Measurements from ENCODE around the gene TMEM143. TPM values are rescaled to one million over a fixed set of nuclear protein-coding genes. Genes with fewer than 3 reads are reported as not detected.

Gene TMEM143
- total and polyA plus RNA-seq, 10 of the 15 experiments (the other 5 are each of a cell fraction or from before 2014, with no cell fraction given) = 1.5 to 19.5 (median 10.1) TPM

GRCh38 chr19:48330012-48330681, 33.6 kb downstream of the TMEM143 start (continued):
- TF ChIP-seq E4F1 (IDR thresholded peaks at IDR 0.05; ENCODE audit: borderline replicate concordance, partially characterized antibody) = peak; percentile 19
- peak; percentile 98 for TF ChIP-seq IKZF1 (conservative IDR thresholded peaks at IDR 0.05)
- no peak for TF ChIP-seq PRDM15 (CRISPR knock-in tag; IDR thresholded peaks at IDR 0.05)
- 0 out of 2 replicates have a peak, but pooled peaks have one; percentile 56 for TF ChIP-seq STAT1 (conservative IDR thresholded peaks at IDR 0.05)
- peak; percentile 64 for TF ChIP-seq NR2F1 (conservative IDR thresholded peaks at IDR 0.05)
- TF ChIP-seq ESRRA (IDR thresholded peaks at IDR 0.05; ENCODE audit: low read length) = no peak
- no peak for TF ChIP-seq FOXK2 (IDR thresholded peaks at IDR 0.05)
- TF ChIP-seq DPF2 (IDR thresholded peaks at IDR 0.05) = no peak
- TF ChIP-seq TCF12 (IDR thresholded peaks at IDR 0.05; ENCODE audit: low read depth, low read length) = no peak
- TF ChIP-seq BRCA1 (IDR thresholded peaks at IDR 0.05; ENCODE audit: low read depth, low read length) = no peak
- TF ChIP-seq ZNF687 (IDR thresholded peaks at IDR 0.05) = peak; percentile 17; the same call in 1 of the 2 replicates
- 0 out of 2 replicates have a peak, but pooled peaks have one; percentile 50 for TF ChIP-seq MAX (IDR thresholded peaks at IDR 0.05; ENCODE audit: low read depth, low read length)
- TF ChIP-seq KLF5 (IDR thresholded peaks at IDR 0.05; ENCODE audit: partially characterized antibody) = peak; percentile 48
- no peak for TF ChIP-seq NFYA (IDR thresholded peaks at IDR 0.05; ENCODE audit: borderline replicate concordance, low read depth, low read length)
- no peak for TF ChIP-seq WRNIP1 (IDR thresholded peaks at IDR 0.05; ENCODE audit: borderline replicate concordance, low read depth, low read length)
- TF ChIP-seq USF2 (IDR thresholded peaks at IDR 0.05; ENCODE audit: borderline replicate concordance, low read depth, low read length) = no peak
- TF ChIP-seq IKZF2 (IDR thresholded peaks at IDR 0.05) = peak in 1 of 2 experiments; percentile 15; a peak in 2 of 4 replicates
- peak; percentile 43; the same call in 1 of the 2 replicates for TF ChIP-seq MXI1 (IDR thresholded peaks at IDR 0.05; ENCODE audit: low read depth, low read length)
- peak; percentile 75 for TF ChIP-seq POLR2A (IDR thresholded peaks at IDR 0.05; ENCODE audit: low read depth, low read length)

All from GM12878 (cell line).